NB4 (cell line): ENCODE results near the gene FAM236B.
"Not testable (repeated sequence)": the region's sequence is repeated elsewhere in the genome, so short reads cannot be mapped to it uniquely, and the experiment has no call there.

ENCODE experiments used
- DNase-seq: peaks from one replicate; pipeline ENCODE4 v3.0.0; 2010; ENCODE audit warnings: low read depth
- H3K4me3 ChIP-seq: one replicate; pipeline ENCODE4 v1.5.1; 2011; ENCODE audit warnings: mild to moderate bottlenecking, low read depth, low read length, moderate library complexity
- CTCF ChIP-seq: IDR thresholded peaks from one replicate; pipeline ENCODE4 v1.5.1; 2012; ENCODE audit warnings: low read depth, low read length
- MAX ChIP-seq: IDR thresholded peaks from 2 replicates; pipeline ENCODE4 v1.6.1; 2011; ENCODE audit warnings: low read depth, low read length
- MYC ChIP-seq: IDR thresholded peaks from 2 replicates; pipeline ENCODE4 v1.6.1; 2011; ENCODE audit warnings: low read depth, low read length
- POLR2A ChIP-seq: IDR thresholded peaks from 2 replicates; pipeline ENCODE4 v1.6.1; 2011; ENCODE audit warnings: mild to moderate bottlenecking; ENCODE audit not compliant: insufficient read length; ENCODE audit errors: extremely low read depth

FAM236B gene

GRCh38 chrX:72782560-72782959 is at the start of gene FAM236B:
TSS of gene FAM236B (minus strand) at chrX:72782660. CDS start at chrX:72782560, 100 bp downstream.
- H3K4me3 ChIP-seq, DNase-seq: not testable (repeated sequence)

- not testable (repeated sequence) for DNase-seq, H3K4me3 ChIP-seq
Observed at GRCh38 chrX:72830701-72831100, 48.2 kb upstream of the FAM236B start.

- H3K4me3 ChIP-seq, DNase-seq: not testable (repeated sequence)
Observed at GRCh38 chrX:72808110-72808509, 25.6 kb upstream of the FAM236B start, which contains the start of gene FAM236D. TSS of gene FAM236D (minus strand) at chrX:72808210. CDS start at chrX:72808110, 100 bp downstream.

GRCh38 chrX:72790390-72790789 is 7.9 kb upstream of the FAM236B start:
- not testable (repeated sequence) for H3K4me3 ChIP-seq, DNase-seq

GRCh38 chrX:72788142-72788541 is 5.7 kb upstream of the FAM236B start:
- not testable (repeated sequence) for H3K4me3 ChIP-seq, DNase-seq

- not testable (repeated sequence) for DNase-seq, H3K4me3 ChIP-seq
Observed at GRCh38 chrX:72783964-72784363, 1.5 kb upstream of the FAM236B start.

GRCh38 chrX:72783365-72783936 is 991 bp upstream of the FAM236B start:
- H3K4me3 ChIP-seq, DNase-seq: not testable (repeated sequence)

GRCh38 chrX:72778146-72778545 is 4.3 kb downstream of the FAM236B start:
- DNase-seq, result not testable (repeated sequence)

GRCh38 chrX:72777467-72777790 is 5.0 kb downstream of the FAM236B start:
- H3K4me3 ChIP-seq, DNase-seq: not testable (repeated sequence)

More at GRCh38 chrX:72778146-72778545, 4.3 kb downstream of the FAM236B start:
- H3K4me3 ChIP-seq, result not testable (repeated sequence)

- H3K4me3 ChIP-seq, DNase-seq: not testable (repeated sequence)
Observed at GRCh38 chrX:72776653-72777466, 5.6 kb downstream of the FAM236B start, which contains the start of gene DMRTC1B. TSS of gene DMRTC1B (plus strand) at chrX:72776890. CDS start at chrX:72845136, 68,246 bp downstream.

GRCh38 chrX:72760454-72760853 is 22.0 kb downstream of the FAM236B start:
- DNase-seq, H3K4me3 ChIP-seq: not testable (repeated sequence)

GRCh38 chrX:72748545-72748944 is 33.9 kb downstream of the FAM236B start:
- H3K4me3 ChIP-seq, DNase-seq: not testable (repeated sequence)

- DNase-seq, H3K4me3 ChIP-seq: not testable (repeated sequence)
Observed at GRCh38 chrX:72745546-72745945, 36.9 kb downstream of the FAM236B start.

GRCh38 chrX:72735561-72735960 is 46.9 kb downstream of the FAM236B start:
- no peak overlapping the region for H3K4me3 ChIP-seq
- TF ChIP-seq POLR2A (no peak), MYC (no peak), CTCF (no peak), MAX (no peak)
- DNase-seq, result no peak

GRCh38 chrX:72733636-72734035 is 48.8 kb downstream of the FAM236B start:
- not testable (repeated sequence) for H3K4me3 ChIP-seq

More at GRCh38 chrX:72733636-72734035, 48.8 kb downstream of the FAM236B start:
- DNase-seq, result not testable (repeated sequence)
